Mucosa of descending colon (tissue), 3 donors: ENCODE data around the gene TMEM62. TPM values are rescaled to one million over a fixed set of nuclear protein-coding genes. Genes with fewer than 3 reads are reported as not detected.

Source experiments
- ATAC-seq: fragments of 200-7000 bp; cut with Tn5 transposase; one replicate; pipeline ENCODE4 v1.9.1; 2020; ENCODE audit warnings: mild to moderate bottlenecking, moderate library complexity
- DNase-seq, 3 donors: peaks; one replicate each; pipeline ENCODE4 v3.0.0-alpha.2; 2020
- H3K36me3 ChIP-seq: fragments of 200-600 bp; one replicate; pipeline ENCODE4 v1.8.0; 2021; ENCODE audit warnings: low read depth, mild to moderate bottlenecking
- H3K4me1 ChIP-seq: fragments of 200-600 bp; one replicate; pipeline ENCODE4 v1.8.0; 2021; ENCODE audit warnings: low read depth, mild to moderate bottlenecking
- H3K4me3 ChIP-seq: fragments of 200-600 bp; one replicate; pipeline ENCODE4 v1.8.0; 2021; ENCODE audit warnings: mild to moderate bottlenecking
- H3K9me3 ChIP-seq: fragments of 200-600 bp; one replicate; pipeline ENCODE4 v1.8.0; 2021; ENCODE audit warnings: mild to moderate bottlenecking
- intact Hi-C, 2 donors: fragments of 100-400 bp; cut with DNase I in 1 of 2; cut with micrococcal nuclease in 1 of 2; formaldehyde crosslinking; loops; one replicate each; pipeline versions ENCODE4 v1.11.0 to v1.11.1; 2022; cut with DNase I, micrococcal nuclease
- total RNA-seq, 3 donors: library from RNA; stranded (reverse); fragmentation: NEBNext Ultra II Directional in 2 of 3; extraction: Animal tissue kit (Norgen Biotek cat#: 25700) in 2 of 3; gene quantifications; one replicate each; pipeline versions ENCODE4 v1.2.1 to v1.2.4, GENCODE V29; 2021 to 2023
- TF ChIP-seq, protein P1 (sequence below): fragments of 200-600 bp; IDR thresholded peaks from one replicate; pipeline ENCODE4 v1.8.0; 2022; ENCODE audit warnings: antibody characterized with exemption, mild to moderate bottlenecking
- donor health status: DM: no; HTN: no; CAD: no; lungs with moderate emphysema.
- donor health status: DM: no; HTN: no; CAD: no.
- donor health status: DM: no; HTN: yes; CAD: no.

TMEM62 gene
- total RNA-seq, 3 donors from 2014 or later = 26.8 to 43.7 (median 34.9) TPM

DNA sequence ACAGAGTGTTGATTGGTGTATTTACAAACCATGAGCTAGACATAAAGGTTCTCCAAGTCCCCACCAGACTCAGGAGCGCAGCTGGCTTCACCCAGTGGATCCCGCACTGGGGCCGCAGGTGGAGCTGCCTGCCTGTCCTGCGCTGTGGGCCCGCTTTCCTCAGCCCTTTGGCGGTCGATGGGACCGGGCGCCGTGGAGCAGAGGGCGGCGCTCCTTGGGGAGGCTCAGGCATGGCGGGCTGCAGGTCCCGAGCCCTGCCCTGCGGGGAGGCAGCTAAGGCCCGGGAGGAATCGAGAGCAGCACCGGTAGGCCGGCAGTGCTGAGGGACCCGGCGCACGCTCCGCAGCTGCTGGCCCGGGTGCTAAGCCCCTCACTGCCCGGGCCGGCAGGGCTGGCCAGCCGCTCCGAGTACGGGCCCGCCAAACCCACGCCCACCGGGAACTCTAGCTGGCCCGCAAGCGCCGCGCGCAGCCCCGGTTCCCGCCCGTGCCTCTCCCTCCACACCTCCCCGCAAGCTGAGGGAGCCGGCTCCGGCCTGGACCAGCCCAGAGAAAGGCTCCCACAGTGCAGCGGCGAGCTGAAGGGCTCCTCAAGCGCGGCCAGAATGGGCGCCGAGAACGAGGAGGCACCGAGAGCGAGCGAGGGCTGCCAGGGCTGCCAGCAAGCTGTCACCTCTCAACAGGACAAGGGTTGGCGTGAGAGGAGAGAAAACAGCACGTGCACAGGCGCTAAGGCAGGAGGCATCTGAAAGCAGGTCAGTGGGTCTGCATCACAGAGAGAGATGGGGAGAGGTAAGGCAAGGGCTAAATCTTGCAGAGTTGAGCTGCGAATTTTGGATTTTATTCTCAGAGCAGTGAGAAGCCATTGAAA, 93.3 kb downstream of the TMEM62 start:
- no peak overlapping the region for H3K4me3 ChIP-seq
- DNase-seq (no peak), ATAC-seq (no peak)
- H3K4me1 ChIP-seq = no peaks in the 10 kb centered on the region
- no peaks in the 10 kb centered on the region for H3K9me3 ChIP-seq
- intact Hi-C loops = loop anchor here in 1 of 2 donors (5.0 kb wide), 1 partner anchor 66 kb away; no protein-coding TSS in a partner anchor
- TF ChIP-seq, protein P1, sequence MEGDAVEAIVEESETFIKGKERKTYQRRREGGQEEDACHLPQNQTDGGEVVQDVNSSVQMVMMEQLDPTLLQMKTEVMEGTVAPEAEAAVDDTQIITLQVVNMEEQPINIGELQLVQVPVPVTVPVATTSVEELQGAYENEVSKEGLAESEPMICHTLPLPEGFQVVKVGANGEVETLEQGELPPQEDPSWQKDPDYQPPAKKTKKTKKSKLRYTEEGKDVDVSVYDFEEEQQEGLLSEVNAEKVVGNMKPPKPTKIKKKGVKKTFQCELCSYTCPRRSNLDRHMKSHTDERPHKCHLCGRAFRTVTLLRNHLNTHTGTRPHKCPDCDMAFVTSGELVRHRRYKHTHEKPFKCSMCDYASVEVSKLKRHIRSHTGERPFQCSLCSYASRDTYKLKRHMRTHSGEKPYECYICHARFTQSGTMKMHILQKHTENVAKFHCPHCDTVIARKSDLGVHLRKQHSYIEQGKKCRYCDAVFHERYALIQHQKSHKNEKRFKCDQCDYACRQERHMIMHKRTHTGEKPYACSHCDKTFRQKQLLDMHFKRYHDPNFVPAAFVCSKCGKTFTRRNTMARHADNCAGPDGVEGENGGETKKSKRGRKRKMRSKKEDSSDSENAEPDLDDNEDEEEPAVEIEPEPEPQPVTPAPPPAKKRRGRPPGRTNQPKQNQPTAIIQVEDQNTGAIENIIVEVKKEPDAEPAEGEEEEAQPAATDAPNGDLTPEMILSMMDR = no peak
- no peaks in the 10 kb centered on the region for H3K36me3 ChIP-seq

DNA sequence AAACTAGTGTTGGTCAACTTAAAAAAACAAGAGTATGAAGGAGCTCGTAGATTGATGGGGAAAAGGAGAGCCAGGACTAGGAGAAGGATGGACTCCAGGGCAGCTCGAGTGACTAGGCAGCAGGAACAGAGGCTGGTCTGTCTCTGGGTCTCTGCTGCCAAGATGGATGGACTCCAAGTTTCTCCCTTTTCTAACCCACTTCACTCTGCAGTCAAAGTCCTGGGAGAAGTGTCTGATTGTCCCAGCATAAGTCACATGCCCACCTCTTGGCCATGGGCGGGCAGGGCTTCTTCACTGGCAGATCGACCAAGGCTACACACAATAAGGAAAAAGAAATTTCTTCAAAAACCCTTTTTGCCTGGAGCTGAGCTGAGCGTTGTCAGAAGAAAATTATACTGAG, 96.6 kb downstream of the TMEM62 start:
- intact Hi-C loops = loop anchor here in 1 of 2 donors (5.0 kb wide), 1 partner anchor 62 kb away; no protein-coding TSS in a partner anchor
- Histone ChIP-seq H3K4me1 (no peaks in the 10 kb centered on the region), H3K9me3 (no peaks in the 10 kb centered on the region), H3K4me3 (no peak overlapping the region), H3K36me3 (no peaks in the 10 kb centered on the region)
- TF ChIP-seq, protein P1 = no peak
- ATAC-seq = no peak
- no peak for DNase-seq

DNA sequence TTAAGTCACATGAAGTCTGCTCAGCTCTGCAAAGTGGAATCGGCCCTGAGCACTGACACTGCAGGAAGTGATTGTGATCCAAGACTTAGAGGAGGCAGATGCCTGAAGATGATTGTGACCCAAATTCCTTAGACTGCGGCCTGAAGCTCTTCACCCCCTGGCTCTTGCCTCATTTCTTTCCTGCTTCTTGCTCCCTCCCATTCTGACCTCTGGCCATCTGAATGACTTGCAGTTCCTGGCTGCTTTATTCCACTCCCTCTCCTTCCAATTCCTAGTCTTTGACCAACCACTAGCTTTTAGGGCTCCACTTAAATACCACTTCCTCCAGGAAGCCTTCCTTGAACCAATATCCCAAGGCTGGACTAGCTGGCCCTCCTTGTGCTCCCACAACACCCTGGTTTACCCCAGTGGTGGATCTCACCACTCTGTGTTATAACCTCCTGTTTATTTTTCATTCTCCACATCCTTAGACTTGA, 97.3 kb downstream of the TMEM62 start:
- ATAC-seq (no peak), DNase-seq (no peak)
- intact Hi-C loops = no loop called here
- Histone ChIP-seq H3K4me3 (no peak overlapping the region), H3K4me1 (no peaks in the 10 kb centered on the region), H3K36me3 (no peaks in the 10 kb centered on the region), H3K9me3 (no peaks in the 10 kb centered on the region)
- TF ChIP-seq, protein P1 = no peak

DNA sequence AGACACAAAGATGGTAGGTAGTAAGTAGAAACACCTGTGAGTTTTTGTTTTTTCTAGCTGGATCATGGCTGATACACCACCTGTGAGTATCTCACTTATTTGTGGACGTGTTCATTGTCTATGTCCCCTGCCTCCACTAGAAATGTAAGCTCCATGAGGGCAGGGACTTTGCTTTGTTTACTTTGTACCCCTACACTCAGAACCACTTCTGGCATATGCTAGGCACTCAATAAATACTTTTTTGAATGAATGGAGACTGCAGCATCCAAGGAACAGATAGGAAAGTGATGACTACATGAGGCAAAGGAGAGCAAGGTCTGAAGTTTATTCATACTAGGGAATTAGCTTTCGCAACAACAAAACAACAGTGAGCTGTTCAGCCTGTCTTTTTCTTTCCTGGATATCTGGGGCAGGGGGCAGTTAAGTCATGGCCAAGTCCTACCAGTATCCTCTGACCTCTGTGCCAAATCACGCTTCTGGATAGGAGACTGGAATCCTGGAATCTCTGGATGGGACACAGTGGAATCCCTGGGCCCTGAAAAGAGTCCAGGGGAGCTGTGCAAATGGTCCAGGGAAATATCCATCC, 99.0 kb downstream of the TMEM62 start:
- no peaks in the 10 kb centered on the region for H3K36me3 ChIP-seq
- intact Hi-C loops = no loop called here
- DNase-seq (no peak), ATAC-seq (no peak)
- no peak overlapping the region for H3K4me3 ChIP-seq
- no peaks in the 10 kb centered on the region for H3K4me1 ChIP-seq
- no peaks in the 10 kb centered on the region for H3K9me3 ChIP-seq
- TF ChIP-seq, protein P1 = no peak

Other genes starting within 250 kb of the TMEM62 start
- gene TTBK2, start 212.8 kb upstream of the TMEM62 start, total RNA-seq = 10 to 100 TPM in 2 of 3 donors, 1 to 10 TPM in 1; 9.7 to 27.6 (median 11.4) TPM
- 10 to 100 TPM; 20.3 to 37.0 (median 26.8) TPM for gene UBR1, start 27.5 kb upstream of the TMEM62 start, total RNA-seq
- 10 to 100 TPM; 45.5 to 75.2 (median 54.6) TPM for gene CCNDBP1, start 51.8 kb downstream of the TMEM62 start, total RNA-seq
- gene EPB42, start 87.4 kb downstream of the TMEM62 start, total RNA-seq = not detected
- gene TGM5, start 133.3 kb downstream of the TMEM62 start, total RNA-seq = not detected
- gene TGM7, start 168.7 kb downstream of the TMEM62 start, total RNA-seq = not detected
- gene LCMT2, start 197.0 kb downstream of the TMEM62 start, total RNA-seq = 1 to 10 TPM; 5.0 to 5.4 (median 5.3) TPM
- gene ZSCAN29, start 237.5 kb downstream of the TMEM62 start, total RNA-seq = 10 to 100 TPM; 26.7 to 34.4 (median 29.1) TPM
- gene TUBGCP4, start 237.5 kb downstream of the TMEM62 start, total RNA-seq = 10 to 100 TPM; 15.9 to 22.7 (median 22.3) TPM